GM18526 (cell line): Measurements from ENCODE around the gene HOXA7.

Source experiments
- POLR2A ChIP-seq: IDR thresholded peaks from 3 replicates; pipeline ENCODE4 v1.6.1; 2011; ENCODE audit not compliant: insufficient read length; ENCODE audit errors: extremely low read depth

HOXA7 gene

DNA sequence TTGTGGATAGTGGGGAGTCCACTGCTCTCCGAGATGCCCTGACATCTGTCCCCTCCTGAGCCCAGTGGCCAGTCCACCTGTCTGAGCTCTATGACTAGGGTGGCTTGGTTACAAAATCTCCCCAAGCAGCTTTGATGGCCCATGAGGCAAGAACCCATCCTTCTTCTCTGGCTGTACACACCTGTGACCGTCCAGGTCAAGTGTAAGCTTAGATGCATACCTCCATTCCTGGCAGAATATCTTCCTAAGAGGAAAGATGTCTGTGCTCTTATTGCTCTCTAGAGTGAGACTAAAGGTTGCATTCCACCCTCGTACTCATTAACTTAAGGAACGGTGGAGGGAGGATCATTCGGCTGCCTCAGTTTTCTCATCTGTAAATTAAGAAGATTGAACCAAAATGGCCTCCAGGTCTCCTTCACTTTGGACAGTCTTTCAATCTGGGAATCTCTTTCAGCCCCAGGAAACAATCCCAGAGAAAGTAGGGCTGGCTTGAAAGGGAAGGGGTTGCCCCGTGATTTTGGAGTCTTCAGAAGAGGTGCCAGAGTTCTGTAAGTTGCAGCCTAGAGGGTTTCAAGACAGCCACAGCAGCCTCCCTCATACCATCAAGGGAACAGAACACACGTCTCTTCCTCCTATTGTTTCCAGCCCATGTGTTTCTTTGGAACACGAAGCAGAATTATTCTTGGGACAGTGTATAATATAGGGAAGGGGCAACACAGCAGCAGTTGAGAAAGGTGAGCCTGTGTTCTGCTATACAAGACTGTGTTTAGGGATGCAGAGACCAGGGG, 31.4 kb downstream of the HOXA7 start:
- no peak for TF ChIP-seq POLR2A

DNA sequence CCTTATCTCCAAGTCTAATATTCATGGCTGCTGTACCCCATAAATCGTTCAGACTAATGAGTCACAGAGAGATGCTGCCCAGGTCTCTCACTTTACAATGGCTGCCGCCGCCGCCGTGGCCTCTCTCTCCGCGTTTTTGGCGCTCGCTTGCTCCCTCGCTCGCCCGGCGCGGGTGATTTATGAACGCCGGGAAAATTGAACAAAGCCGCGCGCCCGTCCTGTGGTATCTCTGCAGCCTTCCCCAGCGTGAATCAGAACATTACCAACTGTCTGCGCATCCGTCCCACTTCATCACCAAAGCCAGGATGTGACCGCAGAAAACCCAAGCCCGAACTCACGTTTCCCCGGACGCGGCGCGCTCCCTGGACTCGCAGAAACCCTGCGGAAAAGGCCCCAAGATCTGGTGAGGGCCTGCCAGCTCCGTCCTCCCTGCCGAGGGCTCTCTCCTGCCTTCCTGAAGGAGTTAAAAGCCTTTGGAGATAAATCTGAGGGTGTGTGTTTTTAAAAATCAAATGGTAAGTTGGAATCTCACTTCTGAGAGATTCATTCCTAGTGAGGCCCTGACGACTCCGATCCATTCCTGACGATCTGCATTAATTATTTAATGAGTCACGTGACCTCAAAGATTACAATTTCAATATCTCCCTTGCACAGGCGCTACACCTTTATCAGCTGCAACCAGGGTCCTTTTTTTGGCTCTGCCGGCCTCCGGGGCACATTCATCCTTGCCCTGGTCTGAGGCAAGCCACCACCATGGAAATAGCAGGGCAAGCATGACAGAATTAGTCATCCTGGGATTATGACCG, 32.2 kb downstream of the HOXA7 start:
- TF ChIP-seq POLR2A: no peak

DNA sequence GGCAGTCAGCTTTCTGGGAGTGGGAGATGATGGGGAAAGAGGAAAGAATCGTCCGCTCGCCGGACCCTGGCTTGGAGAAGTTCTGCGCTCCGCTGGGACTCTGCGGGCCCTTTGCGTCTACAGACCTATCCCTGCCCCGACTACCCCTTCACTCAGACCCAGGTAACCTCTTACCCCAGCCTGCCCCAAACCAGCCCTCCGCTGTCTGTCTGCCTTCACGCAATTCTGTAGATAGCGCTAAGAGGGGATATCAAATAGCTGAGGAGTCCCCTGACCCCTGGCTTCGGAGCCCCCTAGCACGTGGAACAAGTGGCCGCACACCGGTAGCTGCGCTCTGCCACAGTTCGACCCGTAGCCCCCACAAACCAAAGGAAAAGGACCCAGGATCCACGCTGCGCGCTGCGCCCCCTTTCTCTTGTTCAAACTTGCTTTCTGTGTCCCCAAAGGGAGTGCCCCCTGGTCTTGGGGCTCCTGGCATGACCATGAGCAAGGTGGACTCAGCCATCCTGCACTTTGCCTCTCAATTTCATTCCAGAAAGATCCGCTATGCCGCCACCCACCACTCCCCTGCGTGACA, 32.9 kb downstream of the HOXA7 start:
- TF ChIP-seq POLR2A: no peak

DNA sequence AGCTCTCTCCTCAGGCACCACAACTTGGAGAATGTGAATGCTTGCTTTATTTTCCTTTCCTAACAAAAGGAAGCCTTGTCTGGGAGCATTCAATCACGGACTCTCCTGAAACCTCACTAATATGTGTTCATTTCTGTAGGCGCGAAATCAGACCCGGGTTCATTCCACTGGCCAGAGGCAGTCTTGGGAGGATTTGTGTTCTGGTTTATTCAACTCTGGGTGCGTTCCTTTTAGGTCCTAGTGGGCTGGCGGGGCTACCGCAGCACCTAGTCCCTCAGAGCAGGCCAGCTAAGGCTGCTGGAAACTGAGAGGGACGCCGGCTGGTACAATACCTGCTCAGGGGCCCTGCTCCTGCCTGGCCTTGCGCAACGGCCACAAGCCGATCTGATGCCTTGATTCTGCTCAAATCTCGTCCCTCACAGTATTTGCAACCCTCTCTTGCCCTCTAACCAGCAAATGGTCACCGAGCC, 33.4 kb downstream of the HOXA7 start:
- TF ChIP-seq POLR2A: no peak

DNA sequence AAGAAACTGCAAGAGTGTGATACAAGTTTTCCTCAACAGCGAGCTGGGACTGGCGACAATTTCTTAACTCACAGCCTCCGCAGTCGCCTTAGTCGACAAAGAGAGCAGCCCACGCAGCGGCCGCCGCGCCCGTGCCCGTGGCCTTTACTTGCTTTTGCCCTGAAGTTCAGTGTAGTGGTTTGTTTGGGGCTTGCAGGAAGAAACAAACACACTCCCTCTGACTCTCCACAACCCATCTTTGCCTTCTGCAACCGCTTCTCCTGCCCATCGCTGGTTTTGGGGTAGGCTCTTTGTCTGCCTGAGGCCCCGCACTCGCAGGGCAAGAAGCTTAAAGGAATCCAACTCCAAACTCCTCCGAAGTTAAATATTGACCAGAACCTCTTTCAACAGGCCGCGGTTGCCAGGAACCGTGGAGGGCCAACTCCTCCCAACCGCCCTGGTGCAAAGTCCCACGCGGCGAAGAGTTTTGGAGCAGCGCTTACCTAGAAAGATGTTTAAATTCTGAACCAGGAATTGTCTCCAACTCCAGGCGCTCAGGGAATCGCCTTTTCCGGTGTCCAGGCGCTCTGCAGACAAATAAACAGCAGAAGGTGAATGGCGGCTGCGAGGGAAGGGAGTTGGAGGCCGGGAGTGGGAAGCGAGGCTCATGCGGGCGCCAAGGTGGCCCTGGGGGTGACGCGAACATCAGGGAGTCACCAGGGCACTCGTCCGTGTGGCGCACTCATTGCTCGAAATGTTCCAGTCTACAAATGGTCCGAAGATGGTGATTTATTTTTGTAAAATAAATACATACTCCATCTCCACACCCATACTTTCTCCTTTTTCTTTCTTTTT, 34.2 kb downstream of the HOXA7 start:
- TF ChIP-seq POLR2A: no peak

DNA sequence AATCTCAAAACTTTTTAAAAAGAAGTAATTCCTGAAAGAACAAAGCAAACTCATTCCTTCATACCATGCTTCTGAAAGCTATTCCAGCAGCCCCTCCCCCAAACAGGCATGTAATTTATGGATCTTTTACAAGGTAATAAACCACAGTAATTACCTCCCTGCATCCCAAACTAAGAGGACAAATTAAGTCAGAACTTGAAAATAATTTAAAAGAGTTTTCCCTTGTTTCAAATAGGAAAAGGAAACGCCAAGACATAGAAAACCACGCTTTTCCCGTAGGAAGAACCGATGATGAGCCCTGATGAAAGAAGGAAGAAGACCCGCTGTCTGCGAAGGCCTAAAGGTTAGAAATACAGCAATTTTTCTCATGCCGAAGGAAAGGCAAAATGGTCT, 34.8 kb downstream of the HOXA7 start:
- no peak for TF ChIP-seq POLR2A

DNA sequence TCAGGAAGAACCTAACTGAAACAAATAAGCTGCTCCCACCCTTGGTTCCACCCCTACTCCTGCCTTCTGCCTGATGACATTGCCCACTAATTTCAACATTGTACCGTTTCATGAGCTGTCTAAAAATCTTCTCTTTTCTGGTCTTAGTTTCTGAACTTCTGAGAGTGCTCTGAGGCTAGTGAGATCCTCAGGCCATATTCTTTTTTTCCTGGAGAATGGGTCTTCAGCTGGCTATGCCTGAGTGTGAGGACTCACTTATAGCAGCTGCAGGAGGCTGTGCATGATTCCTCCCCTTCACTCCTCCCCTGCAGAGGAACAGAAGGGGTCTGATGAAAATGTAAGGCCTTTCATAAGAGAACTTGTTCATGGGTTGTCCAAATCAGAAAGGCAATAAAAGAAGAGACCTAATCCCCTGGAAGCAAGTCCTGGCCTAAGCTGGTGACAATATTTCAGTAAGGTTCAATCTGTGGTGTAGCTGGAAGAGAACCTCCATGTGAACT, 37.0 kb downstream of the HOXA7 start:
- TF ChIP-seq POLR2A: no peak

DNA sequence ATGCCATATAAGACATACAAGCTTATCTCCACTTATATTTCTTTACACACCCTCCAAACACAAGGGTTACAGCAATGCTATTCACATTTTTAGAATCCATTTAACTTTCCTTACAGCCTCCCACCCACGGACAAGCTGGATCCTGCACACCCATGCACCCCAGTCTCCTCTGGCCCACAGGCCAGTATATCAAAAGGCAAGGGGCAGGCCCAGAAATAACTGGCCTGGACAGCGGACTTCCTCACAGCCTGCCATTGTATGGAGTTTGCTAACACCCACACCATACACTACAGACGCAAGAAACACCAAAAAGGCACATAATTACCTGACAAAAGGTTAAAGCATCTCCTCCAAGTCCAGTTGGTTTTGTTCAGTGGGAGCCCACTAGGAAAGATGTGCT, 37.9 kb downstream of the HOXA7 start:
- no peak for TF ChIP-seq POLR2A

DNA sequence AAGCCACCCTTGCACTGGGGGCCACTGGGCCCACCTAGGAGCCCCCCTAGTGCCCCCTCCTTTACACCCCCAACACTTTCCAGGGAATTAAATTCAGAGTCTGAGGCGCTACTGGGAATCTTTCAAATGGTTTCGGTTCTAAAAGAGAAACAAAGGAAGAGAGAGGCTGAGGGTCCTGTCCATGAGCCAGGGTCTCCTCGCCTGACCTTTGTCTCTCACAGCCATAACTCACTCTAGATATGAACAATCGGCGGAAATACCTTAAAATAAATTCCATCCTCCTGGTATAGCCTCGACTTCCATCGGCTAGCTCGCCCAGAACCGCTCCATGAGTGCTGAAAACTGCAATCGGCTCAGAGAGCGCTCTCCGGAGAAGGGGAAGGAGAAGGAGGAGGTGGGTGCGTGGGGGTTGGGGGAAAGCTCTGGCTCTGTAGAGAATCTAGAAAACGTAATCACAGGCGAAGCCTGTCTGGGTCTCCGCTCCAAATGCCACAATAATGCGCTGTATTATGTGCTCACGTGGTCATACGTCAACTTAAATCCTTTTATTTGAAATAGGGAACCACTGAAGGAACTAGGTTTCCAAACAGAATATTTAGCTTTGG, 38.5 kb downstream of the HOXA7 start:
- TF ChIP-seq POLR2A: no peak

DNA sequence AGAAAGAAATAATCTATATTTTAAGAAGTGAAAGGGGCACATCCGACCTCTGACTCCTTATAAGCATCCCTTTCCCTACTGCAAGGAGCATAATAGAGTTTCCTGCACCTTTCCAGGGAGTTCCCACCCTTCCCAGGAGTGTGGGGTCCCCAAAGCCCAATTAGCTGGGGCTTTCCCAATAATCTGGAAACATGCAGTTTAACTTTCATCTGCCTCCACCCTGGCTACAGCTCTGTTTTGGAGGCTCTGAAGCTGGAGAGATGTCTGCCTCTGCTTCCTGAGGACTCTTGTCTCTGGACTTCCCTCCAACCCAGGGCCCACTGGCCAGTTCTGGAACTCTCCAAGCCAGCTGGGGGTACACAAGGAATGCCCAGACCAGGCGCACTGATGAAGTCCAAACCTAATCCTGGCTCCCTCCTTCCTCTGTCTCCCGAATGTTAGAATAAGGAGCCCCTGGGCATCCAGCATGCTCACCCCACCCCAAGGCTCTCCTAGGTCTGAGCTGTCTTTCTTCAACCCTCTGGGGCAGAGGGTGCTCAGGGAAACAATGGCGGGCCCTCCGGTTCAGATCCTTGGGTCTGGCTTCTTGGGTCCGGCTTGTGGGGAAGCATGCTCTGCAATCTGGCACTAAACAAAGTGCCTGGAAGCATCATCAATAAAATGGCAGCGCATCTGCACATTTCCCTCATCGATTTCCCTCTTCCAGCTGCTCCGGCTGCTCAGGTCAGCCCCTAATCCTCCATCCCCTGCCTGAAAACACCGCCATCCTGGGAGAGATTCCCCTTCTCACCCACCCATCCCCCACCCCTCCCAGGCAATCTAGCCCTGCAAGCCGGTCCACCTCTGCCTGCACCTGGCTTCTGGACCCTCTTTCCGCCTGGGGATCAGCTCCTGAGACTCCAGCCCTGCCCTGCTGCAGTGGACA, 39.3 kb downstream of the HOXA7 start:
- no peak for TF ChIP-seq POLR2A

DNA sequence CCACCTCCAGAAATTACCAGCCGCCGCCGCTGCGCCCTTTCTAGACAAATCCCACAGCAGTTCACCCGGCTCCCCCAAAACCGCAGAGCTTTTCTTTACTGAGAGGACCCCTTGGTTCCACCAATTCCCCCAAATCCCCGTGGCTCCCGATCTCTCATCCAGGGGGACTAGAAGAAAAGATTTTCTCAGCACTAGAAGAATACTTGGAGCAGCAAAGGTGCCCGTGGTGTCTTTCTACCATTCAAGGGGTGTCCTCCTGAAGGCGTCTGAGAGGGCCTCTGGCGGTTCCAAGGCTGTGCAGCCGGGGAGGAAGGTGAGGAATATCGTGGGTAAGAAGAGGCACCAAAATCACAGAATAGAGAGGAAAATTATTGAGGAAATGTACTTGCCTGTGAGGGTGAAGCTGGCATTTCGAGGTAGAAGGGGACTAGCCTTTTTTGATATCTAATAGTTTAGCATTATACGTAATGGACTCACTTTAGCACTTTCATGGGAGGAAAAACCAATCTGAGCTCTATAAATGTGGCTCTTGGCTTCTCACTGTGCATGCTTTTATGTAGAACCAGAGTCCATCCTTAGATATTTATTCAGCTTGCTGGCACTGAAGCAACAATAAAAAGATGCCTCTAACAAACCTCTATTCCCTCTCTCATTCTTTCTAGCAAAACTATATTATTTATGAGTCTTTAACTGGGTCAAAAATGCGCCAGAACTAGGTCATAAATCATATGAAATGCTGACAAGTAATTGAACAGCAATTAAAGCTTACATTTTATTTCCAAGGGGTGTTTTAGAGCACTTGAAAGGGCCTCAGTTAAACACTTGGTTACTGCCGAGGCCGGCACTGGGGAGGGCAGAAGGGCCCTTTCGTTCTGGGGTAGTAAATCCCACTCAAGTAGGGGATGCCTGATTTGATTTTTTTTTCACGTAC, 40.2 kb downstream of the HOXA7 start:
- TF ChIP-seq POLR2A: no peak

DNA sequence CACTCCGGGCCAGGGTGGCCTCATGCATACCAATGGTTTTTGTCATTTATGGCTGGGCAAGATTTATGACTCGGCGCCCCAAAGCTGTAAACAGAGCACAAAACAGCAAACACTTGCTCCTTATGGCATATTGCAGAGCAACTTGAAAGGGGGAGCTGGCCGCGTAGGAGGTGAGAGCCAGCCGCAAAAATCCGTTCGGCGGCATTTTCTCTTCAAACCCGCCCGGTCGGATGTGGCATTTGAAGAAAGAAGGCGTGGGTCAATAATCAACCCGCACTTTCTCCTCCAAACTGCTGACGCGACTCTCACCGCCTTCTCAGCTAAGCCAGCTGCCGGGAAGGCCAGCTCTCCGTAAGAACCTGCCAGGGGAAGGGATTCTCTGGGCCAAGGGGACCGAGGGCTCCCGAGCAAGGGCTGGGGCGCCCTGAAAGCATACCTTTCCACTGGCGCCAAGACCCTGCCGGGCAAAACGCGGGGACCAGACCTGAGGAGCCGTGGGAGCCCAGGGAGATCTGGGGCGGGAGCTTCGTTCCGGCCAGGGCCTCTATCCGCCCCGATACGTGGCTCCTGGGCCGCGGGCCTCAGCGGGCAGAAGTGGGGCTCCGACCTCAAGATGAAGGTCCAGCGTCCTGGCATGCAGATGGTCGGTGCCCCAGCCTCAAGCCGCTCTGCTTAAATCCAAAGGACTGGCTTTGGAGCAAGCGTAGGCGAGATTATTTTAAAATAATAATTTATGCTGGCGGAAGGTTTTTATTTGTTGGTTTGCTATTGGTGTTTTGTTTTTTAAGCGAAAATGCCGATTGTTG, 41.1 kb downstream of the HOXA7 start:
- TF ChIP-seq POLR2A: no peak
